ENCODE measurements around the gene DDR2. TPM values are rescaled to one million over a fixed set of nuclear protein-coding genes. Genes with fewer than 3 reads are reported as not detected.

Gene DDR2
- total RNA-seq, 1 donor from 2014 or later: 54.4 TPM

DNA sequence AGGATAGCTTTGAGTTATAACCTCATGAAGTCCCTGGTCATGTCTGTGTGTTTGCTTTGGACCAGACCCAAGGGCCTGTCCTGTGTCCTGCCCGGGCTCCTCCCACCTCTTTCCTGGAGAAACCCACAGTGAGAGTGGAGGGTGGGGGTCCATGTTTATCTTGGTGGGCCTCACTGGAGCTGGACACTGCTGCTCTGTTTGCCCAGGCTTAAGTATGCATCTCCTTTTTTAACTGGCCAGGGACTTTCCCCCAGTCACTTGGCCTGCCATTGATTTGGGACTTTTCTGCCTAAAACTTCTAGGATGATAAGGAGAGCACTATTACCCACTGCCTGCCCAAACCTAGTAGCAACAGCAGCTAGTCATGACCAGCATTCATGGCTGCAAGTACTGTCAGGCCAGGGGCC lies 49.8 kb downstream of the DDR2 start:
- Mint-ChIP-seq H3K36me3 (peaks cover 10% of the 10 kb centered on the region), H3K9me3 (peaks cover 13% of the 10 kb centered on the region), H3K27ac (no peak overlapping the region), H3K4me3 (no peak overlapping the region), H3K4me1 (ENCODE audit: unreplicated experiment) (peaks cover 23% of the 10 kb centered on the region), H3K27me3 (no peaks in the 10 kb centered on the region)
- TF ChIP-seq, protein P1, sequence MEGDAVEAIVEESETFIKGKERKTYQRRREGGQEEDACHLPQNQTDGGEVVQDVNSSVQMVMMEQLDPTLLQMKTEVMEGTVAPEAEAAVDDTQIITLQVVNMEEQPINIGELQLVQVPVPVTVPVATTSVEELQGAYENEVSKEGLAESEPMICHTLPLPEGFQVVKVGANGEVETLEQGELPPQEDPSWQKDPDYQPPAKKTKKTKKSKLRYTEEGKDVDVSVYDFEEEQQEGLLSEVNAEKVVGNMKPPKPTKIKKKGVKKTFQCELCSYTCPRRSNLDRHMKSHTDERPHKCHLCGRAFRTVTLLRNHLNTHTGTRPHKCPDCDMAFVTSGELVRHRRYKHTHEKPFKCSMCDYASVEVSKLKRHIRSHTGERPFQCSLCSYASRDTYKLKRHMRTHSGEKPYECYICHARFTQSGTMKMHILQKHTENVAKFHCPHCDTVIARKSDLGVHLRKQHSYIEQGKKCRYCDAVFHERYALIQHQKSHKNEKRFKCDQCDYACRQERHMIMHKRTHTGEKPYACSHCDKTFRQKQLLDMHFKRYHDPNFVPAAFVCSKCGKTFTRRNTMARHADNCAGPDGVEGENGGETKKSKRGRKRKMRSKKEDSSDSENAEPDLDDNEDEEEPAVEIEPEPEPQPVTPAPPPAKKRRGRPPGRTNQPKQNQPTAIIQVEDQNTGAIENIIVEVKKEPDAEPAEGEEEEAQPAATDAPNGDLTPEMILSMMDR (conservative IDR thresholded peaks at IDR 0.05): no peak
- DNase-seq (ENCODE audit: extremely low spot score, unreplicated experiment): no peak

DNA sequence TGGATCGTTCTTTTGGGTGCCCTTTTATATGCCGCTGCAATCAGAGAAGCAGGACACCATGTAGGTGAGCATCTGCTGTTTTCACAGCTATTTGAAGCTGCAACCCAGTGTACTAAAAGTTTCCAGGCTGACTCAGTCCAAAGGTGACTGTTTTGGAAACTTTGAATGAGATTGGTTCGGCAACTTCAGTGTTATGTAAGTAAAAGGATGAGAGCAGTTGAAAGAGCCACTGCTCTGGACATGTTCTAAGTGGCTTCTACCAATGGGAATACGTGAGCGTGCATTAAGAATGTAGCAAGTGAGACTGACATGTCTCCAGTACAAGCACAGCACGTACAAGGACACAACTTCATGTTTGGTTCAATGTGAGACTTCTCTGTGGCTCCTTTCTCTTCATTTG lies 55.6 kb downstream of the DDR2 start:
- H3K4me1 Mint-ChIP-seq (ENCODE audit: unreplicated experiment): peaks cover 37% of the 10 kb centered on the region
- peaks cover 3% of the 10 kb centered on the region for H3K36me3 Mint-ChIP-seq
- H3K9me3 Mint-ChIP-seq: no peaks in the 10 kb centered on the region
- H3K4me3 Mint-ChIP-seq: no peak overlapping the region
- no peaks in the 10 kb centered on the region for H3K27me3 Mint-ChIP-seq
- H3K27ac Mint-ChIP-seq: no peak overlapping the region
- no peak for DNase-seq (ENCODE audit: extremely low spot score, unreplicated experiment)
- TF ChIP-seq, protein P1 (conservative IDR thresholded peaks at IDR 0.05): no peak

DNA sequence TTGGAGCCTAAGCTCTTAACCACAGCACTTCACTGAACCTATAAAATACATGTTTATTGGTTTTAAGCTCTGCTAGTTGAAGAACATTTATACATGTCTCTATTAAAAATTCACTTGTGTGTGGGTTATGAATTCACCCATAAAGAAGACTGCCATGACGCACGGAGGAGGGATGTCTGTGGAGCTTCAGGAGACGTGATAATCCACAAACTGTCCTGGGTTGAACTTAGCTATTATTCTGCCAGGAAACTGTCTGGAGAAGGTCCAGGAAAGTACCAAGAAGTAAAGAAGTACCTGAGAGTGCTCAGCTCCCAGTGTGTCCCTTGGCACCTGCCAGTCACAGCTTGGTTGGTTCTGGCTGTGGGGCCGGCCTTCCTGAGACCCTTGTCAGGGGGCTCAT lies 56.3 kb downstream of the DDR2 start:
- Mint-ChIP-seq H3K36me3 (peaks cover 4% of the 10 kb centered on the region), H3K27me3 (no peaks in the 10 kb centered on the region)

DNA sequence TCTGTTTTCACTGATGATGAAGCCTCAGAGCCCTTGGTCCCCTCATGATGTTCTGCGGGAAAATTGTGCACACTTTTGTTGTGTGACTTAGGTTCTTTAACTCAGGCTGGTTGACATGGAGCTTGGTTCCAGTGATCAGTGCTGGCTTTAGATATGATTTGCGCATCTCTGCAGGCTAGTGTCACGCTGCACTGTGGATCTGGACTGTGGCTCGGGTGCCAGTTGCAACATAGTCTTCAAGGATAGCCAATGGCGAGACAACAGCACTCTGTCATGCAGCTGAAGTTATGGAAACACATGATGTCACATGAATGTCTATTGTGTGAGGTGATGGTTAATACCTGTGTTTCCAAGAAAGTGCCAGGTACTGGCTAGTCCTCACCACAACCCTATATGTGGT lies 56.7 kb downstream of the DDR2 start:
- Mint-ChIP-seq H3K4me1 (ENCODE audit: unreplicated experiment) (peaks cover 42% of the 10 kb centered on the region), H3K36me3 (peaks cover 4% of the 10 kb centered on the region), H3K9me3 (no peaks in the 10 kb centered on the region), H3K4me3 (no peak overlapping the region), H3K27ac (no peak overlapping the region), H3K27me3 (no peaks in the 10 kb centered on the region)
- TF ChIP-seq, protein P1 (conservative IDR thresholded peaks at IDR 0.05): no peak
- no peak for DNase-seq (ENCODE audit: extremely low spot score, unreplicated experiment)

More for the DNA sequence above, 56.3 kb downstream of the DDR2 start:
- no peaks in the 10 kb centered on the region for H3K9me3 Mint-ChIP-seq
- no peak overlapping the region for H3K4me3 Mint-ChIP-seq
- H3K4me1 Mint-ChIP-seq (ENCODE audit: unreplicated experiment): peaks cover 42% of the 10 kb centered on the region
- DNase-seq (ENCODE audit: extremely low spot score, unreplicated experiment): no peak
- TF ChIP-seq, protein P1 (conservative IDR thresholded peaks at IDR 0.05): no peak
- no peak overlapping the region for H3K27ac Mint-ChIP-seq

DNA sequence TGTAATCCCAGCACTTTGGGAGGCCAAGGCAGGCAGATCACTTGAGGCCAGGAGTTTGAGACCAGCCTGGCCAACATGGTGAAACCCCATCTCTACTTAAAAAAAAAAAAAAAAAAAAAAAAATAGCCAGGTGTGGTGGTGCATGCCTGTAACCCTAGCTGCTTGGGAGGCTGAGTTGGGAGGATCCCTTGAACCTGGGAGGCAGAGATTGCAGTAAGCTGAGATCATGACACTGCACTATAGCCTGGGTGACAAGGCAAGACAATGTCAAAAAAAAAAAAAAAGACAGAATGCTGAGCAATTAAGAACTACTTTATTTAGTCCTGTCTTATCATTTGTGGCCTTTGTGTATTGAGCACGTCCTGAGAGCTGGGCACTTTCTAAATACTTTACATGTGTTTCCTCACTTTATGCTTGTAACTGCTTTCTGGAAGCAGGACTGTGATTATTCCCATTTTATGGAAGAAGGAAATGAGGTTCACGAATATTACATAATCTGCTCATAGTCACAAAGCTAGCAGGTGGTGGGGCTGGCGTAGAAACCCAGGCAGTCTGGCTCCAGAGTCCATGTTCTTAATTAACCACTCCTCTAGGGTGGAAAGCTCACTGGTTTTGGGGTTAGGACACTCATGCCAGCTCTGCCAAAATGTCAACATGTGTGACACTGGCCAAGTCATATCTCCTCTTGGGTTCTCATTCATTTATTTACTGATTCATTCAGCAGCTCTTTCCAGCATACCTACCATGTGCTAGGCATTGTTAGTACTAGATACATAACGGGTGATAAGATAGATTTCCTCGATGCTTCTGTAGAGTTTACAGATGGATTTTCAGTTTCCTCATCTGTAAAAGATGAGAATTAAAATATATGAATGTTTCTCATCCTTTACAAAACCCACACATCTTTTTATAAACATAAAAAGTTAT lies 57.7 kb downstream of the DDR2 start:
- DNase-seq (ENCODE audit: extremely low spot score, unreplicated experiment): no peak
- Mint-ChIP-seq H3K4me1 (ENCODE audit: unreplicated experiment) (peaks cover 44% of the 10 kb centered on the region), H3K27ac (no peak overlapping the region), H3K27me3 (no peaks in the 10 kb centered on the region), H3K9me3 (no peaks in the 10 kb centered on the region), H3K36me3 (peaks cover 4% of the 10 kb centered on the region), H3K4me3 (no peak overlapping the region)
- TF ChIP-seq, protein P1 (conservative IDR thresholded peaks at IDR 0.05): no peak
